Activated naive CD4-positive, alpha-beta T cell (primary cell): Measurements from ENCODE around the gene IFT88.

Source experiments
- DNase-seq, 4 experiments: peaks; one replicate each; lab custom pipeline; 2025; lab: John Stamatoyannopoulos, UW

IFT88 gene

DNA sequence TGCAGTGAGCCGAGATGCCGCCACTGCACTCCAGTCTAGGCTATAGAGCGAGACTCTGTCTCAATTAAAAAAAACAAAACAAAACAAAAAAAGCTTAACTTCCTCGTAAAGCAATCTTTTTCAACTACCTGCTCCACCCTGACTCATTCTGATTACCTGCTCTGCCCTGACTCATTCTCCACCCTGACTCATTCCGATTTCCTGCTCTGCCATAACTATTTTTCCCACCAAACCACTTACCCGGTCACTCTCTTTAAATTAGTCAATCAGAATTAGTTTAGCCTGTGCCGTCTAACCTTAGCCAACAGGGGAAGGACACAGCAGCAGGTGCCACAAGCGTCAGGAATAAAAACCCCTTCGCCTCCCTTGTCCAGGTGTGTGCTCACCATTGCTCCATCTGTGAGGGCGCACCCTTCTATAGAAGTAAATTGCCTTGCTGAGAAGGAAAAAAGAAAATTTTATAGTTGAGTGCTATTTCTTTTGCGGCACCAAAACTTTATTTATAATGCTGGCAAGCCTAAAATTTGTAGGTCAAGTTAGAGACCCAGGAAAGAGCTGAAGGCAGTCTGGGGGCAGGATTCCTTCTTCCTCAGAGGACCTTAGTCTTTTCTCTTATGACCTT is 1.7 kb upstream of the IFT88 start:
- DNase-seq, result no peak

DNA sequence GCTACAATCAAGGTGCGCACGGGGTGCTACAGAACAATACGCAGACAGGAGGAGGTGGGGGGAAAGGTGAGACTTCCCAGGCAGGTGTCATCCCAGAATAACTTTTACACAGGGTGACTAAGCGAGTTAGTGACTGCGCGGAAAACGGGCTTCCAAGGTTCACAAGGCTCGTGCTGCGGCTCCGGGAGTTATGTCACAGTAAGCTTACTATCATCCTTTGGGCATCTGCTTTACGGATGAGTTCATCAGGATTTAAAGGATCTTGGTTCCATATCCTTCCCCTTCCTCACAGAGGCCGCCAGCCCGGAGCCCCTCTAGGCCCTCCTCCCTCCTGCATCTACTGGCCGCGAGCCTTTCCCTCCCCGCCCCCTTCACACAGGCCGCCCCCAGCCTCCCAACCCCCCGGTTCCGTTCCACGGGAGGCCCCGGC is 474 bp upstream of the IFT88 start:
- DNase-seq, result peak in 2 of 4 experiments; percentile 2 to 12

DNA sequence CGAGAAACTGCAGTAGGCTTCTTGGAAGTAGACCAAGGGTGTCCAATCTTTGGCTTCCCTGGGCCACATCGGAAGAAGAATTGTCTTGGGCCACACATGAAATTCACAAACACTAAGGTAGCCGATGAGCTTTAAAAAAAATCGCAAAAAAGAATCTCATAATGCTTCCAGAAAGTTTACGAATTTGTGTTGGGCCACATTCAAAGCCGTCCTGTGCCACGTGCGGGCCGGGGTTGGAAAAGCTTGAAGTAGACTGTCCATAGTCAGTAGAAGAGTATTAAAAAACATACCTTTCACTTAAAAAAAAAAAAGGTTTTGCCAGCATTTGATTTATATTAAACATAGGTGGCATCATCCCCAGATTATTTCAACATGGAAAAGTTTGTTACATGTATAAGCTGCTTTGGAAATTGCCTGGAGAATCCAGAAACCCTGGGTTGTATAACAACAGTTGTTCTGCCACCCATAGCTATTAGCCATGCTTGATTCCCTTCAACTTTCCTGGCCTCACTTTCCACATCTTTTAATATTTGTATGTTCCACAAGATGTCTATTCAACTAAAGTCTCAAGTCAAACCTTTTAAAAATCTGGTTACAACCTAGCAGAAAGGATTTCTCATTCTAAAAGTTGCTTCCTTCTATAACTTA is 1.0 kb downstream of the IFT88 start:
- DNase-seq, result no peak

- no peak for DNase-seq
Observed at GRCh38 chr13:20570517-20570916, 3.6 kb downstream of the IFT88 start.

DNA sequence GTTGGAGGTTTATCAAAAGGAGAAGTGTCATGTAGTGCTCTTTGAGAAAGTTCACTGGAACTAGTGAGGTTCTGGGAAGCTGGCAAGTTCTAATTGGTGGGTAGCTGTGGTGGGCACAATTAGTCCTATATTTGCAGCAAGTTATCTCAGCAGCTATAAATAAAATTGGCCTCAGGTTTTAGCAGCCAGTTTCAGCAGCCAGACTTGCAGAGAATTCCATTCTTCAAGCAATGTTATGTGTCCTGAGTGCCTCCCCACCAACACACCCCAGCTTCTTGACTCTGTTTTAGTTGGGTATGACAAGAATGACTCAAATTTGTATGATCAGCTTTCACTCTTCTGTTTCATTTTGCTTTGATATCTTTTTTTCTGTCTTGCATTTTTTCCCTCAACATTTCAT is 4.7 kb downstream of the IFT88 start:
- DNase-seq, result no peak

GRCh38 chr13:20573186-20573585 is 6.2 kb downstream of the IFT88 start:
- no peak for DNase-seq

- no peak for DNase-seq
Observed at GRCh38 chr13:20573636-20574035, 6.7 kb downstream of the IFT88 start.

DNA sequence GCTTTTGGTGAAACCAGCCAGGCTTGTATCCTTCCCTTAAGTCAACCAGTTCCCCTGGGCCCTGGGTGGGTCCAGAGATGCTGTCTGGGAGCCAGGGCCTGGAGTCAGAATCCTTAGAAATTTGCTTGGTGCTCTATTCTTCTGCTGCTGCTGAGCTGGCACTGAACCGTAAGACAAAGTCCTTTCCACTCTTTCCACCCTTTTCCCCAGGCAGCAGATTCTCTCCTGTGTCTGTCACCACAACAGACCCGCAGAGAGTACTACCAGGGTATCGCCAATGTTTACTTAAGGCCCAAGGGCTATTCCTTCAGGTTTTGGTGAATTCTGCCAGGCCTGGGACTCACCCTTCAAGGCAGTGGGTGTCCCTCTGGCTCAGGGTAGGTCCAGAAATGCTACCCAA is 12.2 kb downstream of the IFT88 start:
- DNase-seq, result no peak

DNA sequence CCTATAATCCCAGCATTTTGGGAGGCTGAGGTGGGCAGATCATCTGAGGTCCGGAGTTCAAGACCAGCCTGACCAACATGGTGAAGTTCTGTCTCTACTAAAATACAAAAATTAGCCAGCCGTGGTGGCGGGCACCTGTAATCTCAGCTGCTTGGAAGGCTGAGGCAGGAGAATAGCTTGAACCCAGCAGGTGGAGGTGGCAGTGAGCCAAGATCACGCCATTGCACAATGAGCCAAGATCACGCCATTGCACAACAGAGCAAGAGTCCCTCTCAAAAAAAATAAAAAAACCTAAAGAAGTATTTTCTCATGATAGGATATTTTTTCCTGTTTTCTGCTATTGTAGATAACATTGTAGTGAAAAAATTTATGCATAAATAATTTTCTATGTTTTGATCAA is 13.3 kb downstream of the IFT88 start:
- no peak for DNase-seq

GRCh38 chr13:20582026-20582425 is 15.1 kb downstream of the IFT88 start:
- DNase-seq, result no peak

DNA sequence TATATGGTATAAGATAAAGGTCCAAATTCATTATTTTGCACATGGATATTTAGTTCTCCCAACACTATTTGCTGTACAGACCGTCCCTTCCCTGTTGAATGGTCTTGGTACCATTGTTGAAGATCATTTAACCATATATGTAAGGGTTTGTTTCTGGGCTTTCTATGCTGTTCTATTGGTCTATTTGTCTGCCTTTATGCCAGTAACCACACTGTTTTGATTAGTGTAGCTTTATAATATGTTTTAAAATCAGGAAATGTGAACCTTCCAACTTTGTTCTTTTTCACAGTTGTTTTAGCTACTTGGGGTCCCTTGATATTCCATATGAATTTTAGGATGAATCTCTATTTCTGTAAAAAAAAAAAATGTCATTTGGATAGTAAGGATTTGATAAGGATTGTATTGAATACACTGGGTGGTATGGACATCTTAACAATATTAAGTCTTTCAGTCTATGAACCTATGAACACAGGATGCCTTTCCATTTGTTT is 16.9 kb downstream of the IFT88 start:
- no peak for DNase-seq

DNA sequence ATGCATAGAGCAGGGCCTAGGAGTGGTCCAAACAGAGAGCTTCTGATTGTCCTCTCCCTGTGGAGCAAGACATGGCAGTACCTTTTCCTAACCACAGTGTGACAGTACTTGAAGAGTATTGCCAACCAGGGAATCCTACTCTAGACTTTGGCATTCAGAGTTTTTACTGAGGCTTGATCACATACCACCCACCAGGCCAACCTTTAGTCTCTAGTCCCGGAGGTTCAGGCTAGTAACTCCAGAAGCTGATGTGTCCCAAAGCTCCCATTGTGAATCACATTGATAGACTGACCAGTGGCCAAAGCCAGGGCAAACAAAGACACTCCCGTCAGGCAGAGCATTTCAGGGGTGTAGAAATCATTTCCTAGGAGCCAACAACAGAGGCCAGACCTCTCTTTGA is 18.4 kb downstream of the IFT88 start:
- no peak for DNase-seq

DNA sequence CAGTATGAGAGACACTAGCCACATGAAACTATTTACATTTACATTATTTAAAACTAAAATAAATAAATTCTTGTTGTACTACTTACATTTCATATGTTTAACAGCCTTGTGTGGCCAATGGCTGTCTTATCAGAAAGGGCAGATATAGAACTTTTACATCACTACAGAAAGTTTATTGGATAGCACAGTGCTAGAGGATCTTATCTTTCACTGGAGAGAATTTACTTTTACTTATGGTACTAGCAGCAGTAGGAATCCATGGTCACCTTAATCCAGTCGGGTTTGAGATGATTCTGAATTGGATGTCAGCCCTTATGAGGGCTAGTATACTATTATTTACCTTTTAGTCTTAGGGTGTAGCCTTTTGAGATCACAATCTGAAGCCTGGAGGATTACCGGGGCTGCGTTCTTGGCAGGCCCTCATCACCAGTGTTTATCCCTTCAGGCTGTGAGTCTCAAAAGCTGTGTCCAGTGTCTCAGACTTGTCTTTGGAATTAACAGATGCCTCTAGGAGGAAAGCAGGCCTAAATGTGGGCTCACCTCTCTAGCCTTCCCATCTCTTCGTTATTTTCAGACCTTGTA is 21.7 kb downstream of the IFT88 start:
- no peak for DNase-seq

GRCh38 chr13:20590561-20590960 is 23.6 kb downstream of the IFT88 start:
- DNase-seq, result no peak

DNA sequence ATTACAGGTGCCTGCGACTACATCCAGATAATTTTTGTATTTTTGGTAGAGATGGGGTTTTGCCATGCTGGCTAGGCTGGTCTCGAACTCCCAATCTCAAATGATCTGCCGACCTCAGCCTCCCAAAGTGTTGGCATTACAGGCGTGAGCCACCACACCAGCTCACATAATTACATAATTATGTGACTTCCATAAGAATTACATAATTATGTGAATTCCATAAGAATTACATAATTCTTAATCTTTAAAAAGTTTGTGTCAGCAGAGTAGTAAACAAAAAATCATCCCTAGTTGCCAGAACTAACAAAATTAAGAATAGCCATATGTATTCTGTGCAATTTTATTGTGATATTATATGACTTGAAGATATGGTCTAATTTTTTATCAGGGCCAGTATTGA is 25.6 kb downstream of the IFT88 start:
- DNase-seq, result no peak

- DNase-seq, result no peak
Observed at GRCh38 chr13:20594280-20594679, 27.3 kb downstream of the IFT88 start.

DNA sequence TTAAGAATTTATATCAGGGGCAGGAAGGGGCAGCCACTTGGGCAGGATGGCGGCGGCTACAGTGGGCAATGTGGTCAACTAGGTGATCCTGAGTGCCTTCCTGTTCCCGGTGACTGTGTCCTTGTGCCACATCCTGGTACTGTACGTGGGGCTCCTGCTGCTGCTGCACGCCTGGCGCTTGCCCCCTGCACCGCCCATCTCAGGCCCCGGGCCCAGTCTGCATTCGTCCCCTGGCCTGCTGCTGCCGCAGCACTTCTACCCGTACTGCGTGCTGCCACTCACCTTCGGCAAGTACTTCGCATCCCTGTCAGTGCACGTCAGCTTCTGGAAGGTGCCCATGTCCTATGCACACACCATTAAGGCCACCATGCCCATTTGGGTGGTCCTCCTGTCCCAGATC is 40.1 kb downstream of the IFT88 start:
- no peak for DNase-seq

DNA sequence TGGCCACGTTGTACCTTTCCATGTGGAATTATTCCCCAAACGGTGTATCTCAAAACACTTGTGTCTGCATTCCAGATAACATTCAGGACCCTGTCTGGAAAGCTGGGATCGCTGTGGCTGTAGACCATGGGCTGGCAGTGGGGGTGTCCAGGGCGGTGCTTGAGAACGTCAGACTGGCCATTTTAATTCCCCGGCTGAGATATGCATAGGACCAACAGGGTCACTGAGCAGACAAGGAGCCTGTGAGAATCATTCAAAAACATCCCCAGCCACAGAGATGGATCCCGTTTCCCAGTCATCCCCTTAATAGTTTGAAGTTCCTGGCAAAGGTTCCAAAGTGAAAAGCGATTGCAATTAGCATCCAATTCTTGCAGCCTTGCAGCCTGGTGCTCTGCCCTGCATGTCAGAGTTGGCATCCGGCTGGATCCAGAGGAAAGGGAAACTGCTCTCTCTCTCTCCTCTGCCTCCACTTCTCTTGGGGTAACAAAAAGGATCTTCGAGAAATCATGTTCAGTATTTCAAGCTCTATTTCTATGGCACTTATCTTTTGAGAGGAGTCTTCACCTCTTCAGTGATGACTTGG is 41.6 kb downstream of the IFT88 start:
- no peak for DNase-seq

- DNase-seq, result no peak
Observed at GRCh38 chr13:20609145-20609544, 42.2 kb downstream of the IFT88 start.

- DNase-seq, result no peak
Observed at GRCh38 chr13:20610006-20610405, 43.0 kb downstream of the IFT88 start.

GRCh38 chr13:20616059-20616797 is 49.3 kb downstream of the IFT88 start:
- DNase-seq, result no peak

GRCh38 chr13:20623000-20623399 is 56.0 kb downstream of the IFT88 start:
- DNase-seq, result no peak
